ENCODE data around the gene STRBP.
"Not testable (repeated sequence)": the region's sequence is repeated elsewhere in the genome, so short reads cannot be mapped to it uniquely, and the experiment has no call there.

The STRBP gene

DNA sequence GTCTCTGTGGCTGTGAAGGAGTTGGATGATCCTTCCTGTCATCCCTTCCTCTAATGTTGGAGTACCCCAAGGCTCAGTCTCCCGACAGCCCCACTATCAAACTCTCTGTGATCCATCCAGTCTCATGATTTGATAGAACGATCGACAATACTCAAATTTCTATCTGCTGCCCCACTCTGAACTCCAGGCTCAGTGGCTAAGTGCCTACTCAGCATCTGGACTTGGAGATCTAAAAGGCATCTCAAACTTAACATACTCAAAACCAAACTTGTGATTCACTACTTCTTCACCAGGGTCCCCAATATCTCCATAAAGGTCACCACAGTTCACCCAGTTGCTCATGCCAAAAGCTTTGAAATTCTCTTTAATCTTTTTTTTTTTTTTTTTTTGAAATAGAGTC is 15.1 kb upstream of the STRBP start:
- H3K27ac ChIP-seq = no peak overlapping the region

DNA sequence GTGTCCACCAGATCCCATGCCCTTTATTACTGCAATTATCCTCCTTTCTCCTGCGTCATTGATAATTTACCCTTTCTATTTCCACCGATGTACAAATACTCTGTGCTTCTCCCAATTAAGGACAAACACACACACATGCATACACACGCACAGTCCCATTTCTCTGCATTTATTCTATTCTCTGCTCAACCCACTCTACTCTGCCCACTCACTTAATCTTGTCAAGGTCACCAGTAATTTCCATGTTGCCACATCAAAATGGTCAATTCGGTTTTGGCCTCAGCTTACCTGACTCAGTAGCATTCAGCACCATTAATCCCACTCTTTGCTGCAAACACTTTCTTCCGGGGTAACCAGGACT is 14.6 kb upstream of the STRBP start:
- no peak overlapping the region for H3K27ac ChIP-seq
- TF ChIP-seq, protein P1, sequence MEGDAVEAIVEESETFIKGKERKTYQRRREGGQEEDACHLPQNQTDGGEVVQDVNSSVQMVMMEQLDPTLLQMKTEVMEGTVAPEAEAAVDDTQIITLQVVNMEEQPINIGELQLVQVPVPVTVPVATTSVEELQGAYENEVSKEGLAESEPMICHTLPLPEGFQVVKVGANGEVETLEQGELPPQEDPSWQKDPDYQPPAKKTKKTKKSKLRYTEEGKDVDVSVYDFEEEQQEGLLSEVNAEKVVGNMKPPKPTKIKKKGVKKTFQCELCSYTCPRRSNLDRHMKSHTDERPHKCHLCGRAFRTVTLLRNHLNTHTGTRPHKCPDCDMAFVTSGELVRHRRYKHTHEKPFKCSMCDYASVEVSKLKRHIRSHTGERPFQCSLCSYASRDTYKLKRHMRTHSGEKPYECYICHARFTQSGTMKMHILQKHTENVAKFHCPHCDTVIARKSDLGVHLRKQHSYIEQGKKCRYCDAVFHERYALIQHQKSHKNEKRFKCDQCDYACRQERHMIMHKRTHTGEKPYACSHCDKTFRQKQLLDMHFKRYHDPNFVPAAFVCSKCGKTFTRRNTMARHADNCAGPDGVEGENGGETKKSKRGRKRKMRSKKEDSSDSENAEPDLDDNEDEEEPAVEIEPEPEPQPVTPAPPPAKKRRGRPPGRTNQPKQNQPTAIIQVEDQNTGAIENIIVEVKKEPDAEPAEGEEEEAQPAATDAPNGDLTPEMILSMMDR (conservative IDR thresholded peaks at IDR 0.05) = no peak

More for the DNA sequence above, 15.1 kb upstream of the STRBP start:
- TF ChIP-seq, protein P1 (conservative IDR thresholded peaks at IDR 0.05) = no peak

DNA sequence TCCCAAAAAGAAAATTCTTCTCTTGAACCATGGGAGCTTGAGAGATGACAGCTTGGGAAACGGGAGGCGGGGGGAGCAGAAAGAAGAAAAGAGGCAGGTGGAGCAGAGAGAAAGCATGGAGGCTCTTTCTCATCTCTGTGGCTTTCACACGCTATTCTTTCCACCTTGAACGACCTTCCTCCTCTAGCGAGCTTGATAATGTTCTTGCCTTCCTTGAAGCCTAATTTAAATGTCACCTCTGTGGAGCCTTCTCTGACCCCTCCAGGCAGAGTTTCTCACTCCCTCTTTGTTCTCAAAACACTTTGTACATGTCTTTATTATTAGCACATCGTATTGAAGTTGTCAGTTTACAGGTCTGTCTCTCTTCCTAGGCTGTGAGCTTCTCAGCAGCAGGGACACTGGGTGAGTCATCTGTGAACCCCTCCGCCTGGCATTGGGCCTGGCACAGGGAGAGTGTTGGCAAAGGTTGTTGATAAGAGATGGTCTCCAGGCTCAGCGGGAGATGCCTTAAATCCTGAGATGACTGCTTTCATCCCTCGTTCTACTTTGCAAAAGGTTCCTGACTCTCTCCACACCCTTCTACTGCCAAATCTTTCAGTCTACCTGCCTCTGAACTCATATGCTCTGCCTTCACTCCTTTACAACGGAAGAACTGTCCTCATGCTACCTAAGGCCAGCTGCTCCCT is 14.1 kb upstream of the STRBP start:
- no peak overlapping the region for H3K27ac ChIP-seq
- TF ChIP-seq, protein P1 (conservative IDR thresholded peaks at IDR 0.05) = no peak

DNA sequence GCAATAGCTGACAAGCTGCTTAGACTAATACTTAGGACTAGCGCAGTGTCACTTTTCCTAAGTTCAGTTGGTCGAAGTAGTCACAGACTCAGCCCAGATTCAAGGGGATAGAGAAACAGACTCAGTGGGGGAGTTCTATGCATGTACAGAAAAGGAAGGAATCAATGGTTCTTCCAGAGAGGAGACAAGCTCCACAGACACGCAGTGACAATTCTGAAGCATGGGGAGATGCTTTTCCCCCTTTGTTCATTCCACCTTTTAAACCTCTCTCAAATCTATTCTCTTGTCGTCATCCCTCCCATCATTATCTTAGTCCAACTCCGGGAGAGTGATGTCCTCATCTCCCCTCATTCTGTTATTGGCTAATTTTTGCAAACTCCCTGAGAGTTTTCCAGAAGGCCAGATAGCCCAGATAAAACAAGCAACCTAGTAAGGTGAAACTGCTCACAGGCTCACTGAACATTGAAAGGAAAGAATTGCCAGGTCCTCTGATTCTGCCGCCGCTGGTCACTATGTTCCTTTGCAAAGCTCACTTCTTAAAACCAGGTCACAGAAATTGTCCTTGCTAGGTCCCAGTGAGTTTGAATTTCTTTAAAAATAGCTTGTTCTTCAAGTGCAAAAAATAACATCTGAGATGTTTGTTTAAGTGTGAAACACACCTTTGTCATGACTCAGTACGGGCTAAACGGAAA is 13.4 kb upstream of the STRBP start:
- TF ChIP-seq, protein P1 (conservative IDR thresholded peaks at IDR 0.05) = no peak
- no peak overlapping the region for H3K27ac ChIP-seq

DNA sequence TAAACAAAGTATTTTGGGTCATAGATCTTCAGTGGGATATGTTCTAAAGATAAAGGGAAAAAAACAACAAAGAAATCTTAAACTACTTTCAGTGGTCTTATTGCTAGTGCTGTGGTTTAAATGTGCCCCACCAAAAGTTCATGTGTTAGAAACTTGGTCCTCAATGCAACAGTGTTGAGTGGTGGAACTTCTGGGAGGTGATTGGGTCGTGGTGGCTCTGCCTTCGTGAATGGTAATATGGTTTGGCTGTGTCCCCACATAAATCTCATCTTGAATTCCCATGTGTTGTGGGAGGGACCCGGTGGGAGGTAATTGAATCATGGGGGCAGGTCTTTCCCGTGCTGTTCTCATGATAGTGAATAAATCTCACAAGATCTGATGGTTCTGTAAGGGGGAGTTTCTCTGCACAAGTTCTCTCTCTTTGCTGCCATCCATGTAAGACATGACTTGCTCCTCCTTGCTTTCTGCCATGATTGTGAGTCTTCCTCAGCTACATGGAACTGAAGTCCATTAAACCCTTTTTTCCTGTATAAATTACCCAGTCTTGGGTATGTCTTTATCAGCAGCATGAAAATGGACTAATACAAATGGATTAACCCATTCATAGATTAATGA is 10.6 kb upstream of the STRBP start:
- H3K27ac ChIP-seq = not testable (repeated sequence)

DNA sequence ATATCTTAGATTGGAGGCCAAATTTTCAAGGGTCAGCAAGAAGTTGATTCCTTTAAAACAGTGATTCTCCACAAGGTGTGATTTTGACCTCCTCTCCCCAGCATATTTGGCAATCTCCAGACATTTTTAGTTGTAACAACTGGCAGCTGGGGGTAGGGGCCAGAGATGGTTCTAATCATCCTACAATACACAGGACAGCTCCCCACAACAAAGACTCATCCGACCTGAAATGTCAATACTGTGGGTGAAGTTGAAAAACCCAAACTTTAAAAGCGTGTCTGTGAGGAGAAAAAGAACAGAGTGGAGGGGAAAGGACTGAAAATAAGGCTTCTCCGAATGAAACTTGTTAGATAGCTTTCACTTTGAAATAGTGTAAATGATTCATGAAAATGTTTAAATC is 10.0 kb upstream of the STRBP start:
- TF ChIP-seq, protein P1 (conservative IDR thresholded peaks at IDR 0.05) = no peak
- H3K27ac ChIP-seq = no peak overlapping the region

DNA sequence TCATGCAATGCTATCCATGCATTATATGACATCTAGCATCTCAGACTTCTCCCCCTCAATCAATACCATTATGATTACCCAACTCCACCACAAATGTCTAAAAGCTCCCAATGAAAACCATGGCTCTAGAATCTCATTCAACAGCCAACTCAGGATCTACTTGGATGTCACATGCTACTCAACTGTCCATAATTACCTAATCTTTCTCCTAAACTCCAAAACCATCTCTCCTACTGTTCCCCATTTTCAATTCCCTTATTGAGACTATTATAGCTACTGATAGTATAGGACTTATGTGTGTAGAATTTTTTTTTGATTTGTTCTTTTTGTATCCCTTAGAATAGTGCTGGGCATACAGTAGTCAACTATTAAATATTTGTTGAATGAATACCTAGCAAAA is 8.2 kb upstream of the STRBP start:
- TF ChIP-seq, protein P1 (conservative IDR thresholded peaks at IDR 0.05) = no peak

DNA sequence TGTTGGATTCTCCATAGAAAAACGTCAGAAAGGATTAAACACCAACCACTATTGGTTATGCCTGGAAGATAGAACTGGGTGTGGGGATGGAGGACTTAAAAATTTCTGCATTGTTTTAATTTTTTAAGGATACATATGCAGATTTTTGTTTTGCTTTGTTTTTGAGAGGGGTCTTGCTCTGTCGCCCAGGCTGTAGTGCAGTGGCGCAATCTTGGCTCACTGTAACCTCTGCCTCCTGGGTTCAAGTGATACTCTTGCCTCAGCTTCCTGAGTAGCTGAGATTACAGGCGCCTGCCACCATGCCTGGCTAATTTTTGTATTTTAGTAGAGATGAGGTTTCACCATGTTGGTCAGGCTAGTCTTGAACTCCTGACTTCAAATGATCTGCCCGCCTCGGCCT is 2.7 kb upstream of the STRBP start:
- not testable (repeated sequence) for H3K27ac ChIP-seq

More for the DNA sequence above, 8.2 kb upstream of the STRBP start:
- H3K27ac ChIP-seq = no peak overlapping the region

All from VCaP (cell line).